ENCODE data around the gene PCDH7.

The PCDH7 gene

GRCh38 chr4:30726090-30726675, 6.0 kb downstream of the PCDH7 start:
- no peak for DNase-seq

GRCh38 chr4:30727409-30727808, 7.2 kb downstream of the PCDH7 start:
- no peak for DNase-seq

- no peak for DNase-seq
Measured at GRCh38 chr4:30728311-30728710, 8.1 kb downstream of the PCDH7 start.

GRCh38 chr4:30743897-30744296, 23.7 kb downstream of the PCDH7 start:
- no peak for DNase-seq

- no peak for DNase-seq
Measured at GRCh38 chr4:30744386-30744785, 24.2 kb downstream of the PCDH7 start.

GRCh38 chr4:30744957-30745640, 24.9 kb downstream of the PCDH7 start:
- no peak for DNase-seq

GRCh38 chr4:30746735-30747134, 26.6 kb downstream of the PCDH7 start:
- DNase-seq: no peak

GRCh38 chr4:30753316-30753715, 33.1 kb downstream of the PCDH7 start:
- no peak for DNase-seq

- no peak for DNase-seq
Measured at GRCh38 chr4:30754021-30754420, 33.9 kb downstream of the PCDH7 start.

- no peak for DNase-seq
Measured at GRCh38 chr4:30755346-30755745, 35.2 kb downstream of the PCDH7 start.

GRCh38 chr4:30756553-30756952, 36.4 kb downstream of the PCDH7 start:
- no peak for DNase-seq

- no peak for DNase-seq
Measured at GRCh38 chr4:30757357-30757756, 37.2 kb downstream of the PCDH7 start.

- DNase-seq: no peak
Measured at GRCh38 chr4:30760551-30760950, 40.4 kb downstream of the PCDH7 start.

GRCh38 chr4:30763321-30763727, 43.2 kb downstream of the PCDH7 start:
- DNase-seq: no peak

GRCh38 chr4:30765022-30765421, 44.9 kb downstream of the PCDH7 start:
- DNase-seq: no peak

GRCh38 chr4:30767147-30767845, 47.1 kb downstream of the PCDH7 start:
- DNase-seq: no peak

GRCh38 chr4:30768277-30768676, 48.1 kb downstream of the PCDH7 start:
- DNase-seq: no peak

- DNase-seq: no peak
Measured at GRCh38 chr4:30769093-30769492, 48.9 kb downstream of the PCDH7 start.

GRCh38 chr4:30770049-30770549, 49.9 kb downstream of the PCDH7 start:
- DNase-seq: no peak

GRCh38 chr4:30770812-30771211, 50.6 kb downstream of the PCDH7 start:
- DNase-seq: no peak

- no peak for DNase-seq
Measured at GRCh38 chr4:30776451-30776850, 56.3 kb downstream of the PCDH7 start.

GRCh38 chr4:30776921-30777415, 56.8 kb downstream of the PCDH7 start:
- DNase-seq: no peak
